DND-41 (cell line): ENCODE measurements around the gene OTULINL.

Experiments
- ATAC-seq: fragments of 200-7000 bp; cut with Tn5 transposase; 3 replicates; pipeline ENCODE4 v1.9.1; 2021; ENCODE audit warnings: low read depth; ENCODE audit not compliant: insufficient read depth
- DNase-seq: peaks from one replicate; pipeline ENCODE4 v3.0.0-alpha.2; 2020
- H2AFZ ChIP-seq: 2 replicates; pipeline ENCODE4 v1.6.0; 2012; ENCODE audit warnings: low read depth, low read length
- H3K27ac ChIP-seq: 2 replicates; pipeline ENCODE4 v1.5.1; 2012; ENCODE audit warnings: low read length, inconsistent platforms
- H3K27me3 ChIP-seq: fragments of 200-600 bp; sonication (generic); 2 replicates; pipeline ENCODE4 v1.6.0; 2012; ENCODE audit warnings: low read length, mild to moderate bottlenecking, inconsistent platforms; ENCODE audit not compliant: insufficient read depth, poor library complexity
- H3K36me3 ChIP-seq: 2 replicates; pipeline ENCODE4 v1.5.1; 2012; ENCODE audit warnings: low read length, inconsistent platforms; ENCODE audit not compliant: insufficient read depth
- H3K4me1 ChIP-seq: 2 replicates; pipeline ENCODE4 v1.5.1; 2012; ENCODE audit warnings: mild to moderate bottlenecking, low read length; ENCODE audit not compliant: insufficient read depth
- H3K4me2 ChIP-seq: 2 replicates; pipeline ENCODE4 v1.6.0; 2012; ENCODE audit warnings: mild to moderate bottlenecking, moderate library complexity, low read length, inconsistent platforms; ENCODE audit not compliant: insufficient read depth
- H3K4me3 ChIP-seq, 2 experiments: fragments of 200-600 bp in 1 of 2; shearing (Covaris generic) in 1 of 2; 2 replicates each; pipeline ENCODE4 v1.5.1; 2012 to 2016; ENCODE audit warnings: inconsistent platforms in 2 of 2, low read length in 2 of 2, mild to moderate bottlenecking in 2 of 2, low read depth in 1 of 2, moderate library complexity in 1 of 2
- H3K79me2 ChIP-seq: 2 replicates; pipeline ENCODE4 v1.6.0; 2012; ENCODE audit warnings: low read length, inconsistent platforms; ENCODE audit not compliant: insufficient read depth
- H3K9ac ChIP-seq: 2 replicates; pipeline ENCODE4 v1.6.0; 2012; ENCODE audit warnings: low read depth, mild to moderate bottlenecking, inconsistent platforms, low read length, moderate library complexity
- H3K9me3 ChIP-seq: 2 replicates; pipeline ENCODE4 v1.5.1; 2012; ENCODE audit warnings: low read length, moderate library complexity, mild to moderate bottlenecking, inconsistent platforms; ENCODE audit not compliant: insufficient read depth, severe bottlenecking
- H4K20me1 ChIP-seq: 2 replicates; pipeline ENCODE4 v1.6.0; 2012; ENCODE audit warnings: low read length; ENCODE audit not compliant: insufficient read depth
- EZH2 ChIP-seq: IDR thresholded peaks from 3 replicates; pipeline ENCODE4 v1.6.1; 2012; ENCODE audit warnings: borderline replicate concordance, low read depth, mild to moderate bottlenecking, moderate library complexity, low read length, inconsistent platforms; ENCODE audit not compliant: severe bottlenecking
- TF ChIP-seq, protein P1 (sequence below): IDR thresholded peaks from 2 replicates; pipeline ENCODE4 v1.5.1; 2012; ENCODE audit warnings: borderline replicate concordance, low read length, moderate library complexity, mild to moderate bottlenecking; ENCODE audit not compliant: poor library complexity, severe bottlenecking; ENCODE audit errors: extremely low read depth

Gene OTULINL

DNA sequence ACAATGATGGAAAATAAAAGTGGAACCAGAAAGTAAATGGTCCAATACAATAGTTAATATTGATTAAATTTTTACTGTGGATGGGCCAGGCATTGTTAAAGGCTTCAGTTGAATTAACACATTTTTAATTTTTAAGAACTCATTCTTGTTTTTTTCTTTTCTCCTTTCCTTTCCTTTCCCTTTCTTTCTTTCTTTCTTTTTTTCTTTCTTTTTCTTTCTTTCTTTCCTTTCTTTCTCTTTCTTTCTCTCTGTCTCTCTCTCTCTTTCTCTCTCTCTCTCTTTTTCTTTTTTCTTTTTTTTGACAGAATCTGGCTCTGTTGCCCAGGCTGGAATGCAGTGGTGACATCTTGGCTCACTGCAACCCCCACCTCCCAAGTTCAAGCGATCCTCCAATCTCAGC is 13.3 kb upstream of the OTULINL start:
- no peak overlapping the region for H3K9ac ChIP-seq
- no peaks in the 10 kb centered on the region for H3K27me3 ChIP-seq
- ATAC-seq (no peak), DNase-seq (no peak)
- H3K9me3 ChIP-seq, result no peaks in the 10 kb centered on the region
- H3K4me1 ChIP-seq, result no peaks in the 10 kb centered on the region
- no peak overlapping the region for H2AFZ ChIP-seq
- H3K79me2 ChIP-seq, result no peaks in the 10 kb centered on the region
- no peak overlapping the region for H3K27ac ChIP-seq
- no peaks in the 10 kb centered on the region for H4K20me1 ChIP-seq
- TF ChIP-seq EZH2, result no peak
- TF ChIP-seq, protein P1, sequence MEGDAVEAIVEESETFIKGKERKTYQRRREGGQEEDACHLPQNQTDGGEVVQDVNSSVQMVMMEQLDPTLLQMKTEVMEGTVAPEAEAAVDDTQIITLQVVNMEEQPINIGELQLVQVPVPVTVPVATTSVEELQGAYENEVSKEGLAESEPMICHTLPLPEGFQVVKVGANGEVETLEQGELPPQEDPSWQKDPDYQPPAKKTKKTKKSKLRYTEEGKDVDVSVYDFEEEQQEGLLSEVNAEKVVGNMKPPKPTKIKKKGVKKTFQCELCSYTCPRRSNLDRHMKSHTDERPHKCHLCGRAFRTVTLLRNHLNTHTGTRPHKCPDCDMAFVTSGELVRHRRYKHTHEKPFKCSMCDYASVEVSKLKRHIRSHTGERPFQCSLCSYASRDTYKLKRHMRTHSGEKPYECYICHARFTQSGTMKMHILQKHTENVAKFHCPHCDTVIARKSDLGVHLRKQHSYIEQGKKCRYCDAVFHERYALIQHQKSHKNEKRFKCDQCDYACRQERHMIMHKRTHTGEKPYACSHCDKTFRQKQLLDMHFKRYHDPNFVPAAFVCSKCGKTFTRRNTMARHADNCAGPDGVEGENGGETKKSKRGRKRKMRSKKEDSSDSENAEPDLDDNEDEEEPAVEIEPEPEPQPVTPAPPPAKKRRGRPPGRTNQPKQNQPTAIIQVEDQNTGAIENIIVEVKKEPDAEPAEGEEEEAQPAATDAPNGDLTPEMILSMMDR, result no peak
- H3K36me3 ChIP-seq, result no peaks in the 10 kb centered on the region
- H3K4me3 ChIP-seq, result no peak overlapping the region
- H3K4me2 ChIP-seq, result no peak overlapping the region

DNA sequence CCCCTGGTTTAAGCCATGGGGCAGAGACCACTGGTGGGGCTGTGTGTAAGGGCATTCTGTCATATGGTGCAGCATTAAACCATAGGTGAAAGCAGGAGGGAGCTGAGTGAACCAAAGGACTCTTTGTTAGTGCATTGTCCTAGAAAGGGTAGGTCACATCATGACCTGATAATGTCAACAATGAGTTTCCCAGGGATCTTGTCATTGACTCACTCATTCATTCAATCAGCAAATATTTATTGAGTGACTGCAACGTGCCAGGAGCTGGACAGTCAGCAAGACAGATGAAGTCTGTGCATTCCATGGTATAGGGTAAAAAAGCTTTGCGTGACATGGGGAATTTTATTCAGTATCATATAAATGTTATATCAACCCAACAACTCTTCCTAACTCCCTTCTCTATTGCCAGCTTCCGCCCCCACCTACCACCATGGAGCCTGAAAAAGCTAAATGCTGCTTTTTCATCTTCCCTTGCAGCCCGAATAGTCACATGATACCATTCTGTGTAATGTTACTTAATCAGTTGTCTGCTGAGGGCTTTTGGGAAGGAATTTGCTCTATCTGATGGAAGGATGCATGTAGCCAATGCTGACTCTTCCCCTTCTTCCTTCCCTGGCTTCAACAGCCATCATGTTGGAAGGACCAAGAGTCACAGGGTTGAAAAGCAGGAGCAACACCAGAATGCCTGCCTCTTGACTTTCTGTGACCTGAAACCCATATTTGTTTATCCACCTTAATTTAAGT is 11.5 kb upstream of the OTULINL start:
- H2AFZ ChIP-seq, result no peak overlapping the region
- no peaks in the 10 kb centered on the region for H4K20me1 ChIP-seq
- H3K9me3 ChIP-seq, result no peaks in the 10 kb centered on the region
- no peaks in the 10 kb centered on the region for H3K27me3 ChIP-seq
- H3K9ac ChIP-seq, result no peak overlapping the region
- ATAC-seq (no peak), DNase-seq (no peak)
- H3K4me1 ChIP-seq, result no peaks in the 10 kb centered on the region
- H3K4me2 ChIP-seq, result no peak overlapping the region
- TF ChIP-seq, protein P1, result no peak
- no peak for TF ChIP-seq EZH2
- no peaks in the 10 kb centered on the region for H3K36me3 ChIP-seq
- H3K27ac ChIP-seq, result no peak overlapping the region
- no peak overlapping the region for H3K4me3 ChIP-seq
- no peaks in the 10 kb centered on the region for H3K79me2 ChIP-seq

DNA sequence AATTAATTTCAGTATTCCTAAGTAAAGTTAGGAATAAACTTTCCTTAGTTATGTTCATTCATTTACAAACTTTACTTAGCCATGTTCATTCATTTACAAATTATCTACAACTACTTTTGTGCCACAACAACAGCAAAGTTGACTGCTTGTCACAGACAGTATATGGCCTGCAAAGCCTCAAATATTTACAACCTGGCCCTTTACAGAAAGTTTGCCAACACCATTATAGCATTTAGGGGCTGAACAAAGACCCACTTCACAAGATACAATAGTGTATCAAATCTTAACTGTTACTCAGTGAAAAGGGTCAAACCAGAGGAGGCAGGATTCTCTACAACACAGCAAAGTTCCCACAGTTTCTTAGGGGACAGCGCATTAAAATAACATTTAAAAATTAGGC is 9.7 kb upstream of the OTULINL start:
- Histone ChIP-seq H3K27ac (no peak overlapping the region), H3K4me3 (no peak overlapping the region), H3K79me2 (no peaks in the 10 kb centered on the region), H2AFZ (no peak overlapping the region), H3K4me2 (no peak overlapping the region), H3K4me1 (no peaks in the 10 kb centered on the region), H3K36me3 (no peaks in the 10 kb centered on the region), H3K27me3 (no peaks in the 10 kb centered on the region), H3K9me3 (no peaks in the 10 kb centered on the region), H4K20me1 (no peaks in the 10 kb centered on the region), H3K9ac (no peak overlapping the region)
- no peak for TF ChIP-seq EZH2
- TF ChIP-seq, protein P1, result no peak
- ATAC-seq (no peak), DNase-seq (no peak)

DNA sequence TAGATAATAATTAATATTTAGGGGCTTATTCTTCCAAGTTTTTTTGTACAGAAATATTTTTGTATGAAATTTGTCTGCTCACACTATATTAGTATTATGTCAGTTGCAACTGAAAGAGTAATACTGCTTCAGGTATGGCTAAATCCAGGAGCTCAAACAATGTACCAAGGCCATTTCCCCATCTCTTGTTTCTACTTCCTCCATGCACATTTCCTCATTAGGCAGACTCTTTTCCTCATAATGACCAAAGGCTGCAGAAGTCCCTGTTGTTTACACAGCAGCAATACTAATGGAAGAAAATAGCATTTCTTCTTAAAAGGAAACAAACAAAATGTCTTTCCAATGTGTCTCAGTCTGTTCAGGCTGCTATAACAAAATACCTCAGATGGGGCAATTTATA is 9.2 kb upstream of the OTULINL start:
- Histone ChIP-seq H4K20me1 (no peaks in the 10 kb centered on the region), H3K4me2 (no peak overlapping the region), H3K27ac (no peak overlapping the region), H2AFZ (no peak overlapping the region), H3K9me3 (no peaks in the 10 kb centered on the region), H3K4me3 (no peak overlapping the region), H3K36me3 (no peaks in the 10 kb centered on the region), H3K9ac (no peak overlapping the region), H3K27me3 (no peaks in the 10 kb centered on the region), H3K4me1 (no peaks in the 10 kb centered on the region), H3K79me2 (no peaks in the 10 kb centered on the region)
- ATAC-seq (no peak), DNase-seq (no peak)
- TF ChIP-seq, protein P1, result no peak
- TF ChIP-seq EZH2, result no peak
